Measurements from ENCODE around the gene CNNM4. TPM values are rescaled to one million over a fixed set of nuclear protein-coding genes. Genes with fewer than 3 reads are reported as not detected.

CNNM4 gene
- total RNA-seq, 1 donor from 2014 or later = 5.9 TPM

DNA sequence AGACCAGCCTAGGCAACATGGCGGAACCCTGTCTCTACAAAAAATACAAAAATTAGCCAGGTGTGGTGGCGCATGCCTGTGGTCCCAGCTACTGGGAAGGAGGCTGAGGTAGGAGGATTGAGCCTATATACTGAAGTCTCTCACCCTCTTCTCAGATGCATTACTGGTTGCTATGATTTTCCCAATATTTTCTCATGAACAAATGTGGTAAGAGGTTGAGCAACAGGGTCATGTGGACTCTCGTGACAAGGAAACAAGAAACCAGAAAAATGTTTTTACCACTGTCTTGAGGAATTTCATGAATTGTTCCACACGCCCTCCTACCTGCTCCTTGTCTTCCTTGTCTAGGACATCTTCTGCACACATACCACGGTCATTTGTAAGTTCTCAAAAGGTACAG, 33.3 kb upstream of the CNNM4 start:
- TF ChIP-seq, protein P1, sequence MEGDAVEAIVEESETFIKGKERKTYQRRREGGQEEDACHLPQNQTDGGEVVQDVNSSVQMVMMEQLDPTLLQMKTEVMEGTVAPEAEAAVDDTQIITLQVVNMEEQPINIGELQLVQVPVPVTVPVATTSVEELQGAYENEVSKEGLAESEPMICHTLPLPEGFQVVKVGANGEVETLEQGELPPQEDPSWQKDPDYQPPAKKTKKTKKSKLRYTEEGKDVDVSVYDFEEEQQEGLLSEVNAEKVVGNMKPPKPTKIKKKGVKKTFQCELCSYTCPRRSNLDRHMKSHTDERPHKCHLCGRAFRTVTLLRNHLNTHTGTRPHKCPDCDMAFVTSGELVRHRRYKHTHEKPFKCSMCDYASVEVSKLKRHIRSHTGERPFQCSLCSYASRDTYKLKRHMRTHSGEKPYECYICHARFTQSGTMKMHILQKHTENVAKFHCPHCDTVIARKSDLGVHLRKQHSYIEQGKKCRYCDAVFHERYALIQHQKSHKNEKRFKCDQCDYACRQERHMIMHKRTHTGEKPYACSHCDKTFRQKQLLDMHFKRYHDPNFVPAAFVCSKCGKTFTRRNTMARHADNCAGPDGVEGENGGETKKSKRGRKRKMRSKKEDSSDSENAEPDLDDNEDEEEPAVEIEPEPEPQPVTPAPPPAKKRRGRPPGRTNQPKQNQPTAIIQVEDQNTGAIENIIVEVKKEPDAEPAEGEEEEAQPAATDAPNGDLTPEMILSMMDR (IDR thresholded peaks at IDR 0.05; ENCODE audit: unreplicated experiment) = no peak
- H3K9me3 Mint-ChIP-seq (ENCODE audit: unreplicated experiment) = no peaks in the 10 kb centered on the region
- H3K27ac Mint-ChIP-seq (ENCODE audit: unreplicated experiment) = no peak overlapping the region
- H3K27me3 Mint-ChIP-seq (ENCODE audit: unreplicated experiment) = no peaks in the 10 kb centered on the region
- H3K4me1 Mint-ChIP-seq (ENCODE audit: unreplicated experiment) = no peaks in the 10 kb centered on the region
- H3K4me3 Mint-ChIP-seq (ENCODE audit: unreplicated experiment) = no peak overlapping the region
- peaks cover 29% of the 10 kb centered on the region for H3K36me3 Mint-ChIP-seq (ENCODE audit: low read depth, unreplicated experiment)
- DNase-seq (ENCODE audit: low spot score) = no peak

DNA sequence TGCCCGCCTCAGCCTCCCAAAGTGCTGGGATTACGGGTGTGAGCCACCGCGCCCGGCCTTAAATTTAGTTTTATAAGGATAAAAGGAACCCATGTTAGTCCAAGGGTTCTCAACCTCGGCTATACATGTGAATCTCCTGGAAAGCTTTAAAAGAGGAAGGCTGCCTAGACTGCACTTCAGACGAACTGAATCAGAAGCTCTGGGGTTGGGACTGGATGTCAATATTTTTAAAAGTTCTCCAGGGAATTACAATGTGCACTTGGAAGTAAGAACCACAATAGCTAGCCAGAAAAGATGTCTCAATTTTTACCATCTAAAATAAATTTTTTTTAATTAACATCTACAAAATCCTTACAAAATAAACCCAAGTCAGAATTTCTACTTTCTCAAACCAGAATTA, 31.0 kb upstream of the CNNM4 start:
- Mint-ChIP-seq H3K4me3 (ENCODE audit: unreplicated experiment) (no peak overlapping the region), H3K27ac (ENCODE audit: unreplicated experiment) (no peak overlapping the region), H3K36me3 (ENCODE audit: low read depth, unreplicated experiment) (peaks cover 45% of the 10 kb centered on the region), H3K9me3 (ENCODE audit: unreplicated experiment) (no peaks in the 10 kb centered on the region), H3K4me1 (ENCODE audit: unreplicated experiment) (no peaks in the 10 kb centered on the region), H3K27me3 (ENCODE audit: unreplicated experiment) (peaks cover 3% of the 10 kb centered on the region)
- DNase-seq (ENCODE audit: low spot score) = no peak
- TF ChIP-seq, protein P1 (IDR thresholded peaks at IDR 0.05; ENCODE audit: unreplicated experiment) = no peak

DNA sequence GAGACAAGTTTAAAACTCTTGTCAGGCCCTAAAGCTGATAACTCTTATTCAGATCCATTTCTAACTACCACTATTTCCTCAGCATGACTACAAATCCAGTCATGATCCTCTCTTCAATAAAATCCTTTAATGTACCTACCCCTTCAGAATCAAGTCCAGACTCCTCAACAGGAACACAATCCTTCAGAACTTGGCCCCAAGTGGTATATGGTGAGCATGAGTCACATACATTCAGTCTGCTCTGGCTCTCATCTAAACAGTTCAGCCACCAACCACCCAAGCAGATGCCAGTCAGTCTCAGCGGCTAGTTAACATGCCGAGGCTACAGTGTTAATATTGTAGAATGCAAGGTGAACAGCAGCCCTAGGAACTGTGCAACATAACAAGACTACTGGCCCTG, 30.5 kb upstream of the CNNM4 start:
- H3K27ac Mint-ChIP-seq (ENCODE audit: unreplicated experiment) = no peak overlapping the region

DNA sequence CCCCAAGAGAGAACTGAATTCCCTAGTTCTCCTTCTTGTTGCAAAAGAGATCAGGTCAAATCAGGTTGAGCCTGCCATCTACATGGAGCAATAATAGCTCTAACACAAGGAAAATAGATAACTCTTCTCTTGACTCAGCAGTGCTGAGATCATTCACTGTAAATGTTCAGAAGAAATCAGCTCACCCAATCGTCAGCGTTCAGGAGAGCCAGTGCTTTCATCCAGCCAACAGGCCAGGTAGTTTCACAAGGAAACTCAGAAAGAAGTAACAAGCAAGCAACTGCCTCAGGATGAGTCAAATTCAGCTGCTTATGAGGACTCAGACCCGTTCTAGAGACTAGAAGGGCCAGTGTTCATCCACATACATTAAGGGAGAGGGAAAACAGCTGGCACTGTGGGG, 26.8 kb upstream of the CNNM4 start:
- Mint-ChIP-seq H3K36me3 (ENCODE audit: low read depth, unreplicated experiment) (peaks cover 42% of the 10 kb centered on the region), H3K9me3 (ENCODE audit: unreplicated experiment) (no peaks in the 10 kb centered on the region), H3K4me1 (ENCODE audit: unreplicated experiment) (peaks cover 7% of the 10 kb centered on the region), H3K27me3 (ENCODE audit: unreplicated experiment) (peaks cover 3% of the 10 kb centered on the region), H3K4me3 (ENCODE audit: unreplicated experiment) (no peak overlapping the region), H3K27ac (ENCODE audit: unreplicated experiment) (no peak overlapping the region)
- no peak for DNase-seq (ENCODE audit: low spot score)
- TF ChIP-seq, protein P1 (IDR thresholded peaks at IDR 0.05; ENCODE audit: unreplicated experiment) = no peak

More for the DNA sequence above, 30.5 kb upstream of the CNNM4 start:
- no peak for DNase-seq (ENCODE audit: low spot score)
- no peaks in the 10 kb centered on the region for H3K4me1 Mint-ChIP-seq (ENCODE audit: unreplicated experiment)
- H3K4me3 Mint-ChIP-seq (ENCODE audit: unreplicated experiment) = peak overlapping the region; percentile 44
- H3K9me3 Mint-ChIP-seq (ENCODE audit: unreplicated experiment) = no peaks in the 10 kb centered on the region
- H3K36me3 Mint-ChIP-seq (ENCODE audit: low read depth, unreplicated experiment) = peaks cover 49% of the 10 kb centered on the region
- peaks cover 3% of the 10 kb centered on the region for H3K27me3 Mint-ChIP-seq (ENCODE audit: unreplicated experiment)
- TF ChIP-seq, protein P1 (IDR thresholded peaks at IDR 0.05; ENCODE audit: unreplicated experiment) = no peak

DNA sequence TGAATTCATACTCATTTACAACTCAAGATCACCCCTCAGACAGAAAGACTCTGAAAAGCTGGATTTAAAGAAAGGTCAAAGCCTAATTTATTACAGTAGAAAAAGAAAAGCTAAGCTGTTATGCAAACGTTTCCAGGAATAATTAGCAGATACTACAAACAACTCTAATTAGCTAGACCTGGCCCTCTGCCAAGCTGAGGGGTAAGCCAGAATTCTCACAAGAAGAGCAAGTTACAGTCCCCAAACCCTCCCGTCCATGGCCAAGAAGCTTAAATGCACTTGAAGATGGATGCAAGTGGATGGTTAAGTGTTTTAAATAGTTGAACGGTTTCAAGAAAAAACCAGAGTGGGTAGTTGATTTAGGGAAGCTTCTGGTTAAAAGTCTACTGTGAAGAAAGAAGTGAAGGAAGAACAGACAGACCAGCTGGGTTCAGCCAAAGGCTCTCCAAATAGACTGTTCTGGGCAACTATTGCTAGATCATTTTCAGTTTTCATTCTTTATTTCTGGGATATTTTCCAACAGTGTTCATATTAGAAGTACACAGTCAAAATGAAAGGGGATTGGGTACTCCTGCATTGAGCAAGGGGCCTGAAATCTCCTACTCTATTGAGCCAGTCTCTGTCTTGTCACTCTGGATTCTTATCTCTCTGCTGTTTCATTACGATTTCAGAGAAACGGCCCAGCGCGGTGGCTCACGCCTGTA, 25.7 kb upstream of the CNNM4 start:
- no peak overlapping the region for H3K4me3 Mint-ChIP-seq (ENCODE audit: unreplicated experiment)
- H3K9me3 Mint-ChIP-seq (ENCODE audit: unreplicated experiment) = no peaks in the 10 kb centered on the region
- peaks cover 45% of the 10 kb centered on the region for H3K36me3 Mint-ChIP-seq (ENCODE audit: low read depth, unreplicated experiment)
- no peak for DNase-seq (ENCODE audit: low spot score)
- no peak overlapping the region for H3K27ac Mint-ChIP-seq (ENCODE audit: unreplicated experiment)
- peaks cover 12% of the 10 kb centered on the region for H3K27me3 Mint-ChIP-seq (ENCODE audit: unreplicated experiment)
- H3K4me1 Mint-ChIP-seq (ENCODE audit: unreplicated experiment) = peaks cover 17% of the 10 kb centered on the region
- TF ChIP-seq, protein P1 (IDR thresholded peaks at IDR 0.05; ENCODE audit: unreplicated experiment) = no peak
